Keratinocyte (primary cell): ENCODE data around the gene C2CD2L. TPM values are rescaled to one million over a fixed set of nuclear protein-coding genes. Genes with fewer than 3 reads are reported as not detected.

Experiments
- DNase-seq: peaks from one replicate; pipeline ENCODE4 v3.0.0-alpha.2; 2011; ENCODE audit warnings: low read depth, missing footprints, low spot score
- FAIRE-seq: peaks from 2 replicates; lab custom pipeline; 2011; peaks lifted over from hg19 to GRCh38; lab: Jason Lieb, UNC
- H2AFZ ChIP-seq: 2 replicates; pipeline ENCODE4 v1.6.0; 2012; ENCODE audit warnings: low read length, control low read depth, inconsistent platforms; ENCODE audit not compliant: control insufficient read depth
- H3K27ac ChIP-seq: 2 replicates; pipeline ENCODE4 v1.5.1; 2011; ENCODE audit warnings: low read length; ENCODE audit not compliant: control insufficient read depth, insufficient read depth
- H3K27me3 ChIP-seq: 3 replicates; pipeline ENCODE4 v1.6.0; 2011; ENCODE audit warnings: low read length; ENCODE audit not compliant: control insufficient read depth, insufficient read depth; ENCODE audit errors: extremely low read depth
- H3K36me3 ChIP-seq, 2 experiments: 2 replicates in 1 of 2; 3 replicates in 1 of 2; pipeline ENCODE4 v1.5.1; 2011; ENCODE audit warnings: low read length in 2 of 2, mild to moderate bottlenecking in 1 of 2; ENCODE audit not compliant: control insufficient read depth in 2 of 2, insufficient read depth in 2 of 2; ENCODE audit errors: extremely low read depth in 1 of 2
- H3K4me1 ChIP-seq: 3 replicates; pipeline ENCODE4 v1.5.1; 2011; ENCODE audit warnings: low read length; ENCODE audit not compliant: control insufficient read depth, insufficient read depth; ENCODE audit errors: extremely low read depth
- H3K4me2 ChIP-seq: 3 replicates; pipeline ENCODE4 v1.6.0; 2011; ENCODE audit warnings: low read depth, low read length; ENCODE audit not compliant: control insufficient read depth, insufficient read depth; ENCODE audit errors: extremely low read depth
- H3K4me3 ChIP-seq, 3 experiments: fragments of 200-600 bp in 1 of 3; sonication (generic) in 1 of 3; 2 replicates in 2 of 3; 3 replicates in 1 of 3; pipeline ENCODE4 v1.5.1; 2011 to 2016; ENCODE audit warnings: low read length in 3 of 3, mild to moderate bottlenecking in 3 of 3, control low read depth in 2 of 3, inconsistent platforms in 1 of 3, low read depth in 1 of 3, mixed read lengths in 1 of 3, mixed run types in 1 of 3, moderate library complexity in 1 of 3; ENCODE audit not compliant: control insufficient read depth in 2 of 3, insufficient read depth in 2 of 3; ENCODE audit errors: extremely low read depth in 1 of 3
- H3K79me2 ChIP-seq: 2 replicates; pipeline ENCODE4 v1.6.0; 2012; ENCODE audit warnings: low read length; ENCODE audit not compliant: control insufficient read depth, insufficient read depth
- H3K9ac ChIP-seq: 3 replicates; pipeline ENCODE4 v1.6.0; 2011; ENCODE audit warnings: low read length; ENCODE audit not compliant: control insufficient read depth, insufficient read depth; ENCODE audit errors: extremely low read depth
- H3K9me1 ChIP-seq: 3 replicates; pipeline ENCODE4 v1.6.0; 2011; ENCODE audit warnings: low read length; ENCODE audit not compliant: control insufficient read depth, insufficient read depth; ENCODE audit errors: extremely low read depth
- H3K9me3 ChIP-seq: 2 replicates; pipeline ENCODE4 v1.5.1; 2012; ENCODE audit warnings: low read depth, low read length; ENCODE audit not compliant: control insufficient read depth
- H4K20me1 ChIP-seq: 3 replicates; pipeline ENCODE4 v1.6.0; 2011; ENCODE audit warnings: low read length; ENCODE audit not compliant: control insufficient read depth, insufficient read depth; ENCODE audit errors: extremely low read depth
- CTCF ChIP-seq, 3 experiments: IDR thresholded peaks in 1 of 3; conservative IDR thresholded peaks in 1 of 3; optimal IDR thresholded peaks in 1 of 3; 2 replicates in 2 of 3; 3 replicates in 1 of 3; pipeline versions ENCODE3 to v1.5.1; 2011; ENCODE audit warnings: low read length in 3 of 3, mild to moderate bottlenecking in 3 of 3, moderate library complexity in 2 of 3, control low read depth in 1 of 3, inconsistent platforms in 1 of 3; ENCODE audit not compliant: insufficient read depth in 2 of 3; ENCODE audit errors: extremely low read depth in 1 of 3
- EZH2 ChIP-seq: IDR thresholded peaks from one replicate; pipeline ENCODE4 v1.6.1; 2012; ENCODE audit warnings: inconsistent platforms, mild to moderate bottlenecking, low read length, moderate library complexity
- dilution Hi-C: fragments of 300-500 bp; cut with MboI; formaldehyde crosslinking; loops from one replicate; pipeline ENCODE4 v1.7.0; 2020; ENCODE audit warnings: low sequenced_read_pairs; ENCODE audit not compliant: extremely low pct_ligation_motif_present
- polyA plus RNA-seq, 5 experiments: library from polyadenylated mRNA; depleted of rRNA in 3 of 5; stranded (reverse) in 3 of 5; stranded (forward) in 1 of 5; unstranded in 1 of 5; fragments of >200 nt; gene quantifications; 1 replicate in 1 of 5; 2 replicates in 3 of 5; 3 replicates in 1 of 5; pipeline versions ENCODE4 v1.2.1 to v1.2.3, GENCODE V29; 2011 to 2012; ENCODE audit warnings: missing spikeins in 2 of 5, low read depth in 1 of 5, low replicate concordance in 1 of 5

The C2CD2L gene
- polyA plus RNA-seq, 1 donor (not counting 4 experiments of a cell fraction or from before 2014, with no cell fraction given) = 2.9 TPM

- Histone ChIP-seq H3K4me1 (peaks cover 23% of the 10 kb centered on the region), H3K27me3 (no peaks in the 10 kb centered on the region), H3K36me3 (peaks cover 7 to 9% of the 10 kb centered on the region in 2 experiments), H3K4me3 (peak overlapping the region; percentile 76 to 82 (median 82)), H4K20me1 (no peaks in the 10 kb centered on the region), H3K9me3 (no peaks in the 10 kb centered on the region), H3K9ac (peak overlapping the region; percentile 76), H3K9me1 (peaks cover 8% of the 10 kb centered on the region), H3K79me2 (peaks cover 10% of the 10 kb centered on the region), H2AFZ (peak overlapping the region; percentile 29), H3K27ac (peak overlapping the region; percentile 16), H3K4me2 (peak overlapping the region; percentile 95)
- dilution Hi-C loops = no loop called here
- TF ChIP-seq CTCF (optimal IDR thresholded peaks at IDR 0.05 in 1 of 3, IDR thresholded peaks at IDR 0.05 in 1 of 3, conservative IDR thresholded peaks at IDR 0.05 in 1 of 3; ENCODE audit: extremely low read depth in 1 of 3, insufficient read depth in 2 of 3, low read length in 3 of 3) = no peak
- TF ChIP-seq EZH2 = no peak
- DNase-seq = no peak
- FAIRE-seq = peak; percentile 71
Measured at GRCh38 chr11:119108146-119108856, 1.2 kb downstream of the C2CD2L start.

- dilution Hi-C loops = no loop called here
- DNase-seq = no peak
- no peak for FAIRE-seq
- peaks cover 23% of the 10 kb centered on the region for H3K4me1 ChIP-seq
- peaks cover 7 to 11% of the 10 kb centered on the region in 2 experiments for H3K36me3 ChIP-seq
- H3K27ac ChIP-seq = no peak overlapping the region
- peaks cover 10% of the 10 kb centered on the region for H3K79me2 ChIP-seq
- no peaks in the 10 kb centered on the region for H4K20me1 ChIP-seq
- no peak overlapping the region for H3K9ac ChIP-seq
- peak overlapping the region; percentile 95 for H3K4me2 ChIP-seq
- no peak overlapping the region for H2AFZ ChIP-seq
- H3K4me3 ChIP-seq = no peak overlapping the region
- TF ChIP-seq CTCF (optimal IDR thresholded peaks at IDR 0.05 in 1 of 3, IDR thresholded peaks at IDR 0.05 in 1 of 3, conservative IDR thresholded peaks at IDR 0.05 in 1 of 3; ENCODE audit: extremely low read depth in 1 of 3, insufficient read depth in 2 of 3, low read length in 3 of 3) (no peak), EZH2 (no peak)
- H3K9me3 ChIP-seq = no peaks in the 10 kb centered on the region
- peaks cover 8% of the 10 kb centered on the region for H3K9me1 ChIP-seq
- H3K27me3 ChIP-seq = no peaks in the 10 kb centered on the region
Measured at GRCh38 chr11:119108857-119109221, 1.7 kb downstream of the C2CD2L start.
